T-helper 17 cell (primary cell): ENCODE results near the gene SLC17A2. TPM values are rescaled to one million over a fixed set of nuclear protein-coding genes. Genes with fewer than 3 reads are reported as not detected.

ENCODE experiments used
- ATAC-seq: fragments of 150-1000 bp; cut with Tn5 transposase; 2 replicates; pipeline ENCODE4 v1.10.0; 2021; ENCODE audit warnings: mild to moderate bottlenecking, moderate library complexity
- DNase-seq, 3 donors: peaks; one replicate each; pipeline versions ENCODE4 v3.0.0 to v3.0.0-alpha.2; 2020 to 2021
- H3K9me3 ChIP-seq: one replicate; pipeline ENCODE4 v1.7.0; 2013; ENCODE audit warnings: low read length, mild to moderate bottlenecking; ENCODE audit not compliant: control insufficient read depth, poor library complexity, severe bottlenecking
- H3K27ac Mint-ChIP-seq: one replicate; pipeline ENCODE4 v1.8.0; 2022; ENCODE audit warnings: mild to moderate bottlenecking, moderate library complexity, mixed read lengths
- H3K27me3 Mint-ChIP-seq: one replicate; pipeline ENCODE4 v1.8.0; 2022; ENCODE audit warnings: mixed read lengths
- H3K36me3 Mint-ChIP-seq: one replicate; pipeline ENCODE4 v1.8.0; 2022; ENCODE audit warnings: low read depth, mixed read lengths
- H3K4me1 Mint-ChIP-seq: one replicate; pipeline ENCODE4 v1.8.0; 2022; ENCODE audit warnings: mild to moderate bottlenecking, mixed read lengths
- H3K4me3 Mint-ChIP-seq: one replicate; pipeline ENCODE4 v1.8.0; 2022; ENCODE audit warnings: mild to moderate bottlenecking, moderate library complexity, mixed read lengths
- total RNA-seq, 4 donors: library from RNA in 2 of 4; stranded (reverse) in 2 of 4; gene quantifications; one replicate each; pipeline ENCODE4 v1.2.3 and lab custom pipeline; 2022 to 2026

SLC17A2 gene
- total RNA-seq, 2 donors from 2014 or later, result not detected

DNA sequence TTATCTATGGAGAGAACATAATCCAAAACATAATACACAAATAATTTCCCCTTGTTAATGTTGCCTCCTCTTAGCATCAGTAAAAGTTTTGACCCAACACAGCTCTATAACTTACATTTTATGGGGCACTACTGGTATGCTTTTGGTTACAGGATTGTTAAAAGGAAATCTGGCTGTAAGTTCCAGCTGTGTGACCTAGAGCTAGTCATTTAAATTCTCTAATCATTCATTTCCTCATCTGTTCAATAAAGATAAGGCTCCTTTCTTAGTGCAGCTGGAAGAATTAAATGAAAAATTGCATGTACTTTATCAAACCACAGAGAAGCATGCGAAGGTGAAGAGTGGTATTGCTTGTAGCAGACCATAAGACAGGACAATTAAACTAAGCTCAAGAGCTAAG is 4.6 kb downstream of the SLC17A2 start:
- Mint-ChIP-seq H3K27me3 (peaks cover 4% of the 10 kb centered on the region), H3K36me3 (no peaks in the 10 kb centered on the region), H3K4me3 (no peak overlapping the region), H3K27ac (no peak overlapping the region), H3K4me1 (no peaks in the 10 kb centered on the region)
- DNase-seq (no peak), ATAC-seq (no peak)
- no peaks in the 10 kb centered on the region for H3K9me3 ChIP-seq

DNA sequence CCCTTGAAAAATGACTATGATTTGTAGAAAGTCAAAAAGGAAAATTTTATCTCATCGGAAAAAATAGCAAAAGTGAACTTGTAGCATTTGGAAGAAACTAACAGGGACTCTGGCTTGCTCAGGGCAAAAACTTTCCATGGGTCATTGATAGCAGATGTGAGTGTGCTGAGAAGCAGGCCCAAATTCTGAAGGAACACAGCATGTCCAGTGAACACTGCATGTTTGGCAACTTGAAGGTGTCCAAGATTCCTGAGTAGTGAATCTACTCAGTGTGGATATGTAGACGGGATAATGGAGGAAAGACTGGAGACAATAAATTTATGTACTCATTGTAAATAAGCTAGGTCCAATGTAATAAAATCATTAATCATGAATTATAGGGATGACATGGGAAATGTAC is 8.2 kb downstream of the SLC17A2 start:
- Mint-ChIP-seq H3K4me1 (peaks cover 2% of the 10 kb centered on the region), H3K27ac (no peak overlapping the region), H3K4me3 (no peak overlapping the region), H3K27me3 (peaks cover 10% of the 10 kb centered on the region), H3K36me3 (no peaks in the 10 kb centered on the region)
- no peaks in the 10 kb centered on the region for H3K9me3 ChIP-seq
- no peak for DNase-seq
- no peak for ATAC-seq

DNA sequence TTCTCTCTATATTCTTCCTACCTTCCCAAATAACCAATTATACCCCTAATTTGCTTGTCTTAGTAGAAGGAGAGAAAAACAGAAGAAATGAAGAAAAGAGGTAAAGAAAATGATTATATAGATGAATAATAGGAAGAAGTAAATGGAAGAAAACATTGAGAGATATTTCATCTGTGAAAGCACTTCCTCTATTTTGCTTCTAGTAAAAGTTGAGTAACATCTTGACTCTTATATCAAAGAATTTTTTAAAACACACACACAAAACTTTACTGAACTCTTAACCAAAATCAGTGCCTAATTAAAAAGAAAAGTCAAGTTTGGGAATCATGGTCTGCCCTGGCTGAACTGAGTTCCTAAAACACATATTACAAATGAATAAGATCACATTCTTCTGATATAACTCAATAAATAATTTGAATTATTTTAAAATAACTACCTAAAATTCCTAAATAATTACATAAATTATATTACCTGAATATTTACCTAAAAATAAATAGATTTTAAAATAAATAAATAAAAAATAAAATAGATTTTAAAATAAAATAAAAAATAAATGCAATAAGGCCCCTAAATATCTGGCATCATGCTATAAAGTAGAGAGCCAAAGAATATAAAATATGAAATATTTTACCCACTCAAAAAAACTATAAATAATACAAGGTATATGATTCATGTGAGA is 8.8 kb downstream of the SLC17A2 start:
- ATAC-seq (no peak), DNase-seq (no peak)
- Mint-ChIP-seq H3K27ac (no peak overlapping the region), H3K36me3 (no peaks in the 10 kb centered on the region), H3K4me3 (no peak overlapping the region), H3K27me3 (peaks cover 10% of the 10 kb centered on the region), H3K4me1 (peaks cover 2% of the 10 kb centered on the region)
- H3K9me3 ChIP-seq, result no peaks in the 10 kb centered on the region

- H3K27ac Mint-ChIP-seq, result no peak overlapping the region
- H3K4me1 Mint-ChIP-seq, result peaks cover 2% of the 10 kb centered on the region
- H3K36me3 Mint-ChIP-seq, result peaks cover 3% of the 10 kb centered on the region
- DNase-seq (no peak), ATAC-seq (no peak)
- H3K4me3 Mint-ChIP-seq, result no peak overlapping the region
- H3K9me3 ChIP-seq, result no peaks in the 10 kb centered on the region
- H3K27me3 Mint-ChIP-seq, result peaks cover 19% of the 10 kb centered on the region
These were observed 10.8 kb downstream of the SLC17A2 start for GRCh38 chr6:25919657-25920056.

- Mint-ChIP-seq H3K36me3 (peaks cover 8% of the 10 kb centered on the region), H3K4me3 (no peak overlapping the region)
- ATAC-seq, result no peak
These were observed 12.3 kb downstream of the SLC17A2 start for GRCh38 chr6:25918083-25918683.

DNA sequence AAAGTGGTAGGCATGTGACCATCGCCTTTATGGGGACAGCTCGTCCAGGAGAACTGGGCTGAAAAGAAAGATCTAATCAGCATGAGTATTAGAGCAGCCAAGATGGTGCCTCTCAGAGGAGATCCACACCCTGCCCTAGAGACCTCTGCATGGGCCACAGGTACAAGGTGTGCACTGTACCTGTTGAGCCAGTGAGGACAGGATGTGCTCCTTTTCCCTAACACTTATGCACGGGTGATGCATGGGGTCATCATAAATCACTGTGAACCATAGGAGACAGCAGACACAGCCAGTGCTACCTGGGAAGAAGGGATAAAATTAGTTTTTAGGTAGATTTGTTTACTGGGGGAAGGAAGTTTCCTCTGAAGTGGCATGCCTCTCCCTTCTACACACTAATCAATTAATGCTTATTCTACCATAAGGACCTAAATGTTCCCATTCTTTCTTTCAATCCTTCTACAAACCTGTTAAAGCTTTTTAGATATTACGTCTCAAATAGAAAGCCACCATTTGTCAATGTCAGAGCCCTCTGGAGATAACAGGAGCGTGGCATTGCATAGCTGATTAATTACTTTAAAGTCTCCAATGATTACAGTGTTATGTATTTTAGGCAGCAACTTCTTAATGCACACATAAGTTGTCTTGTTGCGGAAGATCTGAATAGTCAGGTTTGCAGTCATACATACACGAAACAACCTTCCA is 13.6 kb downstream of the SLC17A2 start:
- H3K9me3 ChIP-seq, result no peaks in the 10 kb centered on the region
- peaks cover 10% of the 10 kb centered on the region for H3K36me3 Mint-ChIP-seq
- H3K4me3 Mint-ChIP-seq, result no peak overlapping the region
- peaks cover 36% of the 10 kb centered on the region for H3K27me3 Mint-ChIP-seq
- peaks cover 2% of the 10 kb centered on the region for H3K4me1 Mint-ChIP-seq
- H3K27ac Mint-ChIP-seq, result no peak overlapping the region
- DNase-seq, result no peak
- no peak for ATAC-seq

More at GRCh38 chr6:25918083-25918683, 12.3 kb downstream of the SLC17A2 start:
- no peak for DNase-seq
- H3K4me1 Mint-ChIP-seq, result peaks cover 2% of the 10 kb centered on the region
- H3K27me3 Mint-ChIP-seq, result peaks cover 28% of the 10 kb centered on the region
- no peaks in the 10 kb centered on the region for H3K9me3 ChIP-seq
- H3K27ac Mint-ChIP-seq, result no peak overlapping the region

GRCh38 chr6:25916330-25916729 is 14.2 kb downstream of the SLC17A2 start:
- no peak for ATAC-seq
- no peak overlapping the region for H3K4me3 Mint-ChIP-seq
- H3K27me3 Mint-ChIP-seq, result peaks cover 37% of the 10 kb centered on the region
- H3K9me3 ChIP-seq, result no peaks in the 10 kb centered on the region
- H3K27ac Mint-ChIP-seq, result no peak overlapping the region
- DNase-seq, result no peak
- peaks cover 10% of the 10 kb centered on the region for H3K36me3 Mint-ChIP-seq
- peaks cover 2% of the 10 kb centered on the region for H3K4me1 Mint-ChIP-seq

GRCh38 chr6:25913741-25914140 is 16.8 kb downstream of the SLC17A2 start:
- H3K36me3 Mint-ChIP-seq, result peaks cover 10% of the 10 kb centered on the region
- no peaks in the 10 kb centered on the region for H3K9me3 ChIP-seq
- H3K27ac Mint-ChIP-seq, result no peak overlapping the region
- H3K4me3 Mint-ChIP-seq, result no peak overlapping the region
- ATAC-seq, result no peak
- DNase-seq, result no peak
- H3K4me1 Mint-ChIP-seq, result no peaks in the 10 kb centered on the region
- peaks cover 31% of the 10 kb centered on the region for H3K27me3 Mint-ChIP-seq

- no peaks in the 10 kb centered on the region for H3K4me1 Mint-ChIP-seq
These were observed 19.1 kb downstream of the SLC17A2 start for GRCh38 chr6:25911351-25911750.

GRCh38 chr6:25907475-25908014 is 22.9 kb downstream of the SLC17A2 start:
- no peak overlapping the region for H3K27ac Mint-ChIP-seq

More at GRCh38 chr6:25911351-25911750, 19.1 kb downstream of the SLC17A2 start:
- peaks cover 10% of the 10 kb centered on the region for H3K36me3 Mint-ChIP-seq
- DNase-seq (no peak), ATAC-seq (no peak)
- no peak overlapping the region for H3K4me3 Mint-ChIP-seq
- H3K9me3 ChIP-seq, result no peaks in the 10 kb centered on the region
- H3K27ac Mint-ChIP-seq, result no peak overlapping the region
- peaks cover 28% of the 10 kb centered on the region for H3K27me3 Mint-ChIP-seq

DNA sequence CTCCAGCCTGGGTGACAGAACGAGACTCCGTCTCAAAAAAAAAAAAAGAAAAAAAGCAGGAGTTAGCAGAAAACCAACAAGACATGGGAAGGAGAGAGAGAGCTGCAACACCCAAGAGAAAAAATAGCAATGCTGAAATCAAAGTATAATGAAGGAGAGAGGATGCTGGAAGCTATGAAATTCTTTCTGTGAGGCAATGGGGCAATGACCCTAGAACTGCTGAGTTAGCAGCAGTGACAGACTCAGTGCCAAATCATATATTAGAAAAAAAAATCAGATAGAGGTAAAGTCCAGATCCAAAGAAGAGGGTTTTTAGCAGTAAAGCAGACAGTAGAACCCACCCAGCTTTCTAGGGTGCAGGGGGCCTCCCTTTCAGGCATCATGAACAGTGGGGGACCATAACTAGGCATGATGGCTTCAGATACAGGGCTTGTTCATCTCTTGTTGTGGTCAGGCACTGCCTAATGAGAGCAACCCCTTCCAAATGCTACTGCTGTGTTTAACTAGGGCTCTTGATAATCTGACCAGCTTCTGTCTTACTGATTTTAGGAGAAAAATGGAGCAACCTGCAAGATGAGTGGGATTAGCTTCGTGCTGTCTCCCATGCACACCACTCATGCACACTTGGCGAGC is 26.9 kb downstream of the SLC17A2 start:
- no peak for ATAC-seq

More at GRCh38 chr6:25907475-25908014, 22.9 kb downstream of the SLC17A2 start:
- Mint-ChIP-seq H3K36me3 (peaks cover 2% of the 10 kb centered on the region), H3K27me3 (peaks cover 32% of the 10 kb centered on the region), H3K4me1 (no peaks in the 10 kb centered on the region), H3K4me3 (no peak overlapping the region)
- no peak for ATAC-seq
- DNase-seq, result no peak
- no peaks in the 10 kb centered on the region for H3K9me3 ChIP-seq

DNA sequence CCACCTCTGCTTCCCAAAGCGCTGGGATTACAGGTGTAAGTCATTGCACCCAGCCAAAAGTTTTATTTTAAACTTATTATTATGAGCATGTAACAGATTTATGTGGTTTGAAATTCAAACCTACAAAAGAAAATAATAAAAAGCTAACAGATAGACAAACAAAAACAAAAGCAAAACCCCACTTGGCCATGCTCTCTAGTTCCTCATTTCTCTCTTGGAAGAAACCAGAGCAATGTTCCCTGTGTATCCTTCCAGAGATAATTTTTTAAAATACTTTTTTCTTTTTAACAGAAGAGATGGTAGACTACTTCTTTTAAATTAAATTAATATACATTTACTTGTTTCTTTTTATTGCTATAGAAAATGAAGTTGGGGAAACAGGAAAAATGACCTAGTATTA is 28.4 kb downstream of the SLC17A2 start:
- H3K27ac Mint-ChIP-seq, result no peak overlapping the region
- no peaks in the 10 kb centered on the region for H3K9me3 ChIP-seq
- no peak for ATAC-seq
- DNase-seq, result no peak
- H3K4me3 Mint-ChIP-seq, result no peak overlapping the region
- H3K4me1 Mint-ChIP-seq, result no peaks in the 10 kb centered on the region
- H3K27me3 Mint-ChIP-seq, result peaks cover 31% of the 10 kb centered on the region
- H3K36me3 Mint-ChIP-seq, result no peaks in the 10 kb centered on the region

More for the DNA sequence above, 26.9 kb downstream of the SLC17A2 start:
- no peaks in the 10 kb centered on the region for H3K9me3 ChIP-seq
- Mint-ChIP-seq H3K4me1 (no peaks in the 10 kb centered on the region), H3K27ac (no peak overlapping the region), H3K27me3 (peaks cover 31% of the 10 kb centered on the region), H3K36me3 (no peaks in the 10 kb centered on the region), H3K4me3 (no peak overlapping the region)
- no peak for DNase-seq

DNA sequence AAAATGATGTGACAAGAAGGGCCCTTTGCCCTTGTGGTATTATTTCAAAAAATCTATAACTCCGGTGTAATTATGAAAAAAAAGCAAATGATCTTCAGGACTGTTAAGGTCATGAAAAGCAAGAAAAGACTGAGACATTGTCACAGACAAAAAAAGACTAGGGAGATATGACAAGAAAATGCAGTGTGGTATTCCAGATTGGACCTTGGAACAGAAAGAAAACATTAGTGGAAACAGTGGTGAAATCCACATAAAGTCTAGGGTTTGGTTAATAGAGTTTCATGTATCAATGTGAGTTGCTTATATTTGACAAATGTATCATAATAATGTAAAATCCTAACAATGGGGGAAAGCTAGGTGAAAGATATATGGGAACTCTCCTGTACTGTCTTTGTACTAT is 29.6 kb downstream of the SLC17A2 start:
- Mint-ChIP-seq H3K4me1 (no peaks in the 10 kb centered on the region), H3K27ac (no peak overlapping the region), H3K4me3 (no peak overlapping the region), H3K36me3 (no peaks in the 10 kb centered on the region), H3K27me3 (peaks cover 24% of the 10 kb centered on the region)
- no peaks in the 10 kb centered on the region for H3K9me3 ChIP-seq
- DNase-seq (no peak), ATAC-seq (no peak)
